GM18858 (cell line): ENCODE data around the gene NEK8.
"Not testable (repeated sequence)": the region's sequence is repeated elsewhere in the genome, so short reads cannot be mapped to it uniquely, and the experiment has no call there.

Source experiments
- ATAC-seq: cut with Tn5 transposase; IDR thresholded peaks from one replicate; pipeline ENCODE4 v1.9.1; 2021; ENCODE audit not compliant: unreplicated experiment

NEK8 gene

DNA sequence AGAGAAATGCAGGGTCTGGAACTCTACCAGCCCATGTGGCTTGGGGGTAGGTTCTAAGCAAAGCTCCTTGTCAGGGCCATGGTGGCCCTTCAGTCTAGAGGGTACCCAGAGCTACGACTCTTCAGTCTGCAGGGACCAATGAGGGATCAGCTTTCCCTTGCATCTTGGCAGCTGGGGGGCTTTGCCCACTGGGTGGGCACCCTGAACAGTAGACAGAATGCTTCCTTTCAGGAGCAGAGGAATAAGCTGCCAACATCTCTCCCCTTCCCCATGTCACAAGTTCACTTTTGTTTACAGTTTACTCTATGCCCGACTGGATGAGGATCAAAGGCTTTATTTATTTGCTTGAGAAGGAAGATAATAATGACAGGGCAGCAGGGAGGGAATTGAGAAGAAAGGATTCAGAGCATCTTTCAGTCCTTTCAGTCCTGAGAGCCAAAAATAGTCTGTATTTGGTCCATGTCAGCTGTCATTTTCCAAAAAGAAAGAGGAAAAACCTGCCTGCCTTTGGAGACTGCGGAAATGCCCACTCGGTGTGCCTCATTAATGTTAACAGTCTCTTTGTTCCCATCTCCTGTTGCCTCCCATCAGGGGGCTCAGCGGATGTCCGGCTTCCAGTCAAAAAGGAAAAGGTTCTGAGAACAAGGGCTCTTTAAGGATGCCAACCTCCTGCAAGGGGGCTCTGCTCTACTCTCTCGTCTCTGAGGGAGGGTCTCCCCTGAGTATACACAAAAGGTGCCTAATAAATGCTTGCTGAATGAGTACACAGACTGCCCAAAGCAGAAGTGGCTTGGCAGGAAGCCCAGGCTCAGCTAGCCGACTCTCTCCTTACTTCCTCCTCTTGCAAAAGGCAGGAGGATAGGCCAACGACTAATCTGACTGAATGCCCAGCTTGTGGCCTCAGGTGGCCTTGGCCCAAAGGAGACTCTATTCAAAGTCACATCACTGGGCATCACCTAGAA, 32.3 kb downstream of the NEK8 start:
- no peak for ATAC-seq

DNA sequence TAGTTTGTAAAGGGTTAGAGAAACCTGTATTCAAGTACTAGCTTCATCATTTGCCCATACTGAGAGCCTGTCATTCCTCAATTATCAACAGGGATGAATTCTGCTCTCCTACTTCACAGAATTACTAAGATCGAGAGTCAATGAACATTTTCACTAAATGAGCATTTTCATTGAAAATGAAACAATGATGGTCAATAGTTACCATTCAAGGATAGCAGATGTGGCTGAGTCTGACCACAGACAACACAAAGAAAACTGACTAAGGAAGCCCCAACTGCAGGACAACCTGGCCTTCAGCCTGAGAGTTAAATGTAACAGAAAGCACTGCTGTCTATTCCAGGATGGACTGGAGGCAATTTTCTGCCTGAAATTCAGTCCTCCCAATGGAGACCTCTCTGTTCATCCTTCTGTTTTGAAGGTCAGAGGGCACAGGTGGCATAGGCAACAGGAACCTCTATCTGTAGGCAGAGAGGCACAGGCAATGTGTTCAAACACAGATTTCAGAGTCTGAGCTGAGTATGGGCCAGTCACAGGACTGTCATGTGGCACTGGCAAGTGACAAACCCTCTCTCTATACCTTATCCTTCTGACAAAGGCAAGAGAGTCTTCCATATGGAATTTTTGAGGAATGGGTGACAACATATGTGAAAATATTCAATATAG, 34.7 kb downstream of the NEK8 start:
- ATAC-seq: no peak

DNA sequence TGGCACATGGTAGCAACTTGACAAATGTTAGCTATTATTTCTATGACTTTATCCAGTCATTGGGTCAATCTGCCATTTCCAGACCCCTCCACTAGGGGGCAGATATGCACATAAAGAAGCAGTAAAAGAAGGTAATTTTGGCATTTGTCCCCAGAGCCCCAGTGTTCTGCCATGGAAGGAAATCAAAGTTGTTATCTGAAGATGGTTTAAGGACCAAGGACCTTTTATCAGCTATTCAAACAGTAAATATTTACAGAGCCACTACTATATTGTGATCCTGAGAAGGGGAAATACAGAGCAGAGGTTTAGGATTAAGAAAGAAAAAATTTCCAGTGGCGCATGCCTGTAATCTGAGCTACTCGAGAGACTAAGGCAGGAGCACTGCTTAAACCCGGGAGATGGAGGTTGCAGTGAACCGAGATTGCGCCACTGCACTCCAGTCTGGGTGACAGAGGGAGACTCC, 35.2 kb downstream of the NEK8 start:
- ATAC-seq: no peak

DNA sequence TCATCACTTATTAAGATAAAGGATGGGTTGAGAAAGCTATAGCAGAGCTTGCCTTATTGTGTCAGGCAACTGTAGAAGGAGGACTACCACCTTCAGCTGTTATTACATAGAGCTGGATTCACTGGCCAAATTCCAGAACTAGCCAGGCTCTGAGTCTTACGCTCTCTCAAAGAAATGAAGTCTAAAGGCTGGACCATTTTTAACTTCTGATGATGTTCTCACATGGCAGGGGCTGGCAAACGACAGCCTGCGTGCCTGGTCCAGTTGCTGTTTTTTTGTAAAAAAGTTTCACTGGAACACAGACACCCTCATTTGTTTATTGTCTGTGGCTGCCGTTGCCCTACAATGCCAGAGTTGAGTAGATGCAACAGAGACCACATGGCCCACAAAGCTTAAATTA, 36.5 kb downstream of the NEK8 start:
- ATAC-seq: no peak

DNA sequence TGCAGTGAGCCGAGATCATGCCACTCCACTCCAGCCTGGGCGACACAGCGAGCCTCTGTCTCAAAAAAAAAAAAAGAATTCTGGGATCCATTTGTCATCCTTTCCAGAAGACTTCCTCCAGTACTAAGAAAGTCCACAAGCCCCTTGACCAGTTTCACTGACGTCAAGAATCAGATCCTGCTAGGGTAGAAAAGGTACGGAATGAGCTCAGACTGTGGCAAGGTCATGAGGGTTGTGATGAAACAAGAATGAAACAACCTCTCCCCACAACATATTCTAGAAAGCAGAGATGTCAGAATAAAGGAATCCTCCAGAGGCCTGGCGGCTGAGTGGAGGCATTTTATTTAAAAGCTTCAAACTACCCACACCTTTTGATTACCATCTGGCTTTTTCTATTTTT, 45.1 kb downstream of the NEK8 start:
- no peak for ATAC-seq

DNA sequence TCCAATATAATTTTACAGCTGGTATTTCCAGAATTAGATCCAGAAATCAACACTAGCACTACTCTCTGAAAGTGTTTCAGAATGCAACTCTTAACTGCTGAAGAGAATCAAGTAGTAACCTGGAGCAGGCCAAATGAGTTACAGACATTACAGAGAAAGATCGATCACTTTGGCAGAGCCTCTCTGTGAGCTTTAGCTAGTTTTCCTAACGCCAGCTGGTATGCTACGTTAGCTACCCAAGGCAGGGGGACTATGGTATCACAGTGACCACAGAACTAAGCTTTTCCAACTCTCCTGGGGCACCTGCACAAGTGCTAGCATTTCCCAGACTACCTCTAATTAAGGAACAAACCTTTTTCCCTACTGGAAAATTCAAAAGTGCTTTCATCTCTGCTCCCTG, 45.6 kb downstream of the NEK8 start:
- ATAC-seq: no peak

DNA sequence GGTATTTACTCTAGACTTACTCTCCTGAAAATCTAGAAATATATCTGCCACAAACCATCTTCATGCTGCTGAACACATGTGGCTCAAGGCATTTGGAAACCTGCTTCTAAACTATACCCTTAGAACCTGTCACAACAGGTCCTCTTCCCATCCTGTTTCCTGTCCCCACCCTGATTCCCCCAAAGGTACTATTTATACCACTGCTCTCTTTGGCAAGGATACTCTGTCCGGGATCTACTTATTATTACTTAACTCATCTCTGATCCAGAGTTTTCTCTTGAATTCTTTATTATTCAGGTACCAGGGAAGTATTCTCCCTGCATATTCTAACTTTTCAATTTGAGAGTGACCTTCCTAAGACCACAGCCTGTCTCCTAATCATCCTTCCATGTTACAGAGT, 48.6 kb downstream of the NEK8 start:
- no peak for ATAC-seq

DNA sequence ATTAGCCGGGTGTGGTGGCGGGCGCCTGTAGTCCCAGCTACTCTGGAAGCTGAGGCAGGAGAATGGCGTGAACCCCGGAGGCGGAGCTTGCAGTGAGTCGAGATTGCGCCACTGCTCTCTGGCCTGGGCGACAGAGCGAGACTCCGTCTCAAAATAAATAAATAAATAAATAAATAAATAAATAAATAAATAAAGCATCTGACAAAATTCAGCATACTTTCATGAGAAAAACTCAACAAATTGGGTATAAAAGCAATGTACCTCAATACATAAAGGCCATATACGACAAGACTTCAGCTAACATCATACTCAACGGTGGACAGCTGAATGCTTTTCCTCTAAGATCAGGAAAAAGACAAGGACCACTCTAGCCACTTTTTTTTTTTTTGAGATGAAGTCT, 51.0 kb downstream of the NEK8 start:
- not testable (repeated sequence) for ATAC-seq

DNA sequence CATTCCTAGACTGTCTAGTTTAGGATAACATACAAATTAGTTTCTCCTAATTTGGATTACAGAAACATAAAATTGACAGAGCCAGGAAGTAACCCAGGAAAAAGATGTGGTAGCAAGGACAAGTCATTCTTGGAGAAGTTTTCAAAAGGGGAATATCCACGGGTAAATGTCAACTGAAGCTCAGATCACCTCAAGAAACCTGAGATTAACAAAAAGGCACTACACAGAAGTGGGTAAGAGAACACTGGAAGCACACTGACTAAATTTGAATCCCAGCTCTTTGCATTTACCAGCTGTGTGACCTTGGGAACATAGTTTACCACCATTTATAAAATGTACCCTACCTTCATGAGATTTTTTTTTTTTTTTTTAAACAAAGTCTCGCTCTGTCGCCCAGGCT, 54.6 kb downstream of the NEK8 start:
- ATAC-seq: no peak

DNA sequence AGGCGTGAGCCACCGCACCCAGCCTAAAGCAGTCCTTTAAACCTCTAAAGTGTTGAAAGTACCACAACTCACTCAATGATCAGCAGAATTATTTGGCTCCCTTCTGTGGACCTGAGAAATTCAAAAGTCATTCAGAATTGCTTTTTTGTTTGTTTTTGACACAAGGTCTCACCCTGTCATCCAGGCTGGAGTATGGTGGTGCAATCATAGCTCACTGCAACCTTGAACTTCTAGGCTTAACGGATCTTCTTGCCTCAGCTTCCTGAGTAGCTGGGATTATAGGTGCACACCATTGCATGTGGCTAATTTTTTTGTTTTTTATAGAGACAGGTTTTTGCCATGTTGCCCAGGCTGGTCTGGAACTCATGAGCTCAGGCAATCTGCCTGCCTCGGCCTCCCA, 59.5 kb downstream of the NEK8 start:
- no peak for ATAC-seq
